ENCODE data around the gene RRAGD.

DNA sequence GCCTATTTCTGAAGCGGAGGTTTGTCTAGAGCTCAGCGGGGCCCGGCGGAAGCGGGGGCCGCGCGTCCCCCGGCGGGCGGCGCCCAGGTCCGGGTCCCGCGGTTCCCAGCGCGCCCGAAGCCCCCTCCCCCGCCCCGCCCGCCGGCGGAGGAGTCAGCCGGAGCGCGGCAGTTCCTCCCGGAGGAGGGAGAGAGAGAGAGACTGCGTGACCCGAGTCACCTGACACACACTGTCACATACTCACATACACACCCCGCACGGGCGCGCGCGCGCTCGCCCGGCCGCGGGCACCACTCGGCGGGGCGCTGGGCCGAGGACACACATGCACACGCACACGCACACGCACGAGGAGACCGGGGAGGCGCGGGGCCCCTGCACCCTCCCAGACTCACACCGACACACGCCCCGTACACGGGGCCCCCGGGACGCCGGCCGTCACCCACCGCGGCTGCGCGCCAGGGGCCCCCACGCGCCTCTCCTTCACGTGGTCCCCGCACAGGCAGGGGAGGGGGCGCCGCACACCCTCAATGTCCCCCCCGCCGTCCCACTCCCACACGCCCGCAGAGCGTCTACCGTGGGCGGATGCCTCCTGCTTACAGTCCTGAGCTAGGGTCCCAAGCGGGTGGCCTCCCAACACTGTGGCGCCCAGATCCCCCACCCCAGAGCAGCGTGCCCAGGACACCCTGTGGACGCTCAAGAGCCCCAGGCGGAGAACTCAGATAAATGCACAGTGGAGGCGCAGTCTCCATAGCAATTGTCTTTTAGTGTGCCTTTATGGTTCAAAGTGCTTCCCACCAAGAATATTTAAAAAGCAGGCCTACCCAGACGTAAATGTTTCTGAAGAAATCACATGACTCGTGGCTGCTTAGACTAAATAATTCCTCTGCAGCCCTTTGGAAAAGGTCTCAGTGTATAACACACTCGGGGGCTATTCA lies at the start of gene RRAGD:
- no peak for TF ChIP-seq POLR2A (IDR thresholded peaks at IDR 0.05)
- TF ChIP-seq, protein P1, sequence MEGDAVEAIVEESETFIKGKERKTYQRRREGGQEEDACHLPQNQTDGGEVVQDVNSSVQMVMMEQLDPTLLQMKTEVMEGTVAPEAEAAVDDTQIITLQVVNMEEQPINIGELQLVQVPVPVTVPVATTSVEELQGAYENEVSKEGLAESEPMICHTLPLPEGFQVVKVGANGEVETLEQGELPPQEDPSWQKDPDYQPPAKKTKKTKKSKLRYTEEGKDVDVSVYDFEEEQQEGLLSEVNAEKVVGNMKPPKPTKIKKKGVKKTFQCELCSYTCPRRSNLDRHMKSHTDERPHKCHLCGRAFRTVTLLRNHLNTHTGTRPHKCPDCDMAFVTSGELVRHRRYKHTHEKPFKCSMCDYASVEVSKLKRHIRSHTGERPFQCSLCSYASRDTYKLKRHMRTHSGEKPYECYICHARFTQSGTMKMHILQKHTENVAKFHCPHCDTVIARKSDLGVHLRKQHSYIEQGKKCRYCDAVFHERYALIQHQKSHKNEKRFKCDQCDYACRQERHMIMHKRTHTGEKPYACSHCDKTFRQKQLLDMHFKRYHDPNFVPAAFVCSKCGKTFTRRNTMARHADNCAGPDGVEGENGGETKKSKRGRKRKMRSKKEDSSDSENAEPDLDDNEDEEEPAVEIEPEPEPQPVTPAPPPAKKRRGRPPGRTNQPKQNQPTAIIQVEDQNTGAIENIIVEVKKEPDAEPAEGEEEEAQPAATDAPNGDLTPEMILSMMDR (IDR thresholded peaks at IDR 0.05), result no peak

Measured in Peyer's patch (tissue), 4 donors.